ENCODE measurements around the gene IRX4.

IRX4 gene

DNA sequence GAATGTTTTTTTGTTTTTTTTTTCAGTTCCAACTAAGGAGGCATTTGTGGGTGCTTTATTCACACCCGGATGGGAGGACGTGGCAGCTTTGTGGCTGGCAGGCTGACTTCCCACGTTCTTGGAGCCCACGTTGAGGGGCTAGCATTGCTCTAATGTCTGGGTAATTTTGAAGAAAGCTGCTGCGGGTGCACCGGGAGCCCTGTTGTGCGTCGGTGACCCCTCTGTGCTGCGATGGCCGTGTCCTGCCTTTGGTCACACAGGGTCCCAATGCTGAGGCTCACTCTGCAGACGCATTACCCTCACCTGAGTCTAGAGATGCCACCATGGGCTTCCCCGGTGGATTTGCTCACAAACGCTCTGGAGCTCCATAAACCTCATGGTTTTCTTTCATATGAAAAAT, 47.3 kb downstream of the IRX4 start:
- DNase-seq, result no peak

DNA sequence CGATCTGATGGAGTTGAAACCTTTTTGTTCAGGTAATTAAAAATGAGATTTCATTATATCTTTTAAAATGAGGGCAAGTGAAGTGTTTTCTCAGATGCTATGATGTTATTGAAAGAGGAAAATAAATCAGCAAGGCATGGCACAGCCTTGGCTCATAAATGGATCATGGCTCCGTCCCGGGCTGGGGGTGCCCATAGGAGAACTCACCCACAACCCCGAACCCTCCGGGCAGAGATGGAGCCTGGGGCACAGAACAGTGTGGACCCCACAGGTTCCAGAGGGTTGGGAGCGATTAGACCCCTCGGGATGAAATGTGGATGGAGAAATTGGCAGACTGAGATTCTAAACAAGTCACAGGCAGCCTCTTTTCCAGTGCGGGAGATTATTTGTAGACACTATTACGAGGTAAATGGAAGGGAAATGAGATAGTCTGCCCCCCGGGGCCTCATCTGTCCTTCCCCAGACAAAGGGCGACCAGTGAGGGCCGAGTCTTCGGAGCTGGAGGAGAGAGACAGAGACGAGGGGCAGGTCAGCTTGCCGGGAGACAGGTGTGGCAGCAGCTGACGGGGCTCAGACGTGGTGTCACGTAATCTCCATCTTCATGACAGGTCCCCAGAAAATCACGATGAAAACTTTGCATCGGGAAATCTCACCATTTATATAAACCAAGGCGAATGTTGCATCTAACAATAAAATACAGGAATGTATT, 47.9 kb downstream of the IRX4 start:
- DNase-seq, result no peak

DNA sequence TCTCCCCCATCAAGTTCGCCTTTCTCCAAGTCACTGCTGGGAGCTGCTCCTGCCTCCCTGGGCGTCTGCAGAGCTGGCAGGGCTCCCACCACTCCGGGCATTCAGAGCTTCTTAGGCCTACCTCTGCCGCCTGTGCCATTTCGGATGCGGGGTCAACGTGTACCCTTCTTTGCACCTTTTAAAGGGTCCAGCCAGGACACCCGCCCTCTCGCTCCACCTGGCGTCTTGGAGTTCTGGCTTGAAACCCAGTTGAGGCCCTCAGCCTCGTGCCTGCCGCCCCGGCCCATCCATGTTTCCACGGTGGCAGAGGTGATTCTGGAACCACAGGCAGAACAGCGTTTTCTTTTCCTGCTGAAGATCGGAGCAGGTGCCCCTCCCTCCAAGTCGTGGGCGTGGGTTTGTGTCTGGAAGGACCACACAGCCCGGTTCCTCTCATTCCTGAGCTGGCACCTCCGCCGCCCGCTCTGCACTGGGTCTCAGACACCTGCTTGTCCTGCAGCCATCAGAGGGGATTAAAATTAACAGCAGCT, 48.6 kb downstream of the IRX4 start:
- no peak for DNase-seq

DNA sequence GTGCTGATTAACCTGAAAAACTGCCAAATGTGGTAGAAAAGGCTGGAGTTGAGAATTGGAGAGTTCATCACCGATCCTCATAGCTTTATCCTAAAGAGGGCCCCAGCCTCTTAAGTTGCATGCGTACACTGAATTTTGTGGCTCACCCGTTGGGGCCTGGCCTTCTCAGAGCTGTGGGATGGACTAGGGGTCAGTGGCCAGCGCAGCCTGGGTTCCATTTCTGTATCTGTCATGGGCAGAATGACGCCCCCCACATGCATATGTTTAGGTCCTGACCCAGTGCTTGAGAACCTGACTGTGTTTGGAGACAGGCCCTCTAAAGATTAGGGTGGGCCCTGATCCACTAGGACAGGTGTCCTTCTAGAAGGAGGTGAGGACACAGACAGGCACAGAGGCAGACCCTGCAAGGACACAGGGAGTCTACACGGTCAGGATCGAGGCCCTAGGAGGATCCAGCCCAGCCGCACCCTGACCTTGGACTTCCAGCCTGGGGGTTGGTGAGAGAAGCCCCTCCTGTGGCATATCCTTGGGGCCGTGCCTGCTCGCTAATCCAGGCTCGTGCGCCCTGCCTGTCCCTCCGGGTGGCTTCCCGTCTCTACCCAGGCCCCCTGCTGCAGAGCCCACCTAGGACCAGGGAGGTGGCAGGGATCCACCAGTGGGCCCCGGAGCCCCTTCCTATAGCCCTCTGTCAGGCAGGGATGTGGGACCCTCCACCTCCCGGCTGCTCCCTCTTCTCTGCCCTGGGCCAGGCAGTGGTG, 49.3 kb downstream of the IRX4 start:
- no peak for DNase-seq

DNA sequence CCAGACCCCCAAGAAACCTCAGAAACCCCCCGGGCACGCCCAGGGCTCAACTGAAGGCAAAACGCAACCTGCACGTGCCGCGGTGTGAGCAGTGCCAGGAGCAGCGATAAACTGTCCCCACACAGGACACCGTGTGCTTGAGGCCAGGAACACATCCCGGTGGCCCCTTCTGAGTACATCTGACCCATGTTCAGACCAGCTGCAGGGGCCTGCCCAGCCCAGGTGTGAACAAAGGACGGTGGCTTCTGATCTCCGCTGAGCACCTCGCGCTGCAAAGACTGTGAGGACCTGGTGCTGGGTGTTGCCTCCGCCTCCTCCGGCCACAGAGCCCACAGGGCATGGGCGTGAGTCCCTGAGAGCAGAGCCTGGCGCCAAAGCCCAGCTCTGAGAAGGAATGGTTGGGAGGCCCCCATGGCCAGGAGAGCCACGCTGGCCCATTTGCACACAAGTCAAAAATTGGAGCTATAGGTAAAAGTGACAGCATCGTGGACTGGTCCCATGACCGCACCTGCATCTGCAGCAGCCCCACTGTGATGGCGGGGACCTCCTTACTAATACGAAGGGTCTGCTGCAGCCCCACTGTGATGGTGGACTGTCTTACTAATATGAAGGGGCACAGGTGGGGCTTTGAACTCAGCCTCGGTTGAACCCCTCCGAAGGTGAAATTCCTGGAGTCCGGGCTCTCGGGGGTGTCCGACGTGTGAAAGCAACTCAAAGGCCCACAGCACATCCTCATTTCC, 50.0 kb downstream of the IRX4 start:
- DNase-seq, result no peak

DNA sequence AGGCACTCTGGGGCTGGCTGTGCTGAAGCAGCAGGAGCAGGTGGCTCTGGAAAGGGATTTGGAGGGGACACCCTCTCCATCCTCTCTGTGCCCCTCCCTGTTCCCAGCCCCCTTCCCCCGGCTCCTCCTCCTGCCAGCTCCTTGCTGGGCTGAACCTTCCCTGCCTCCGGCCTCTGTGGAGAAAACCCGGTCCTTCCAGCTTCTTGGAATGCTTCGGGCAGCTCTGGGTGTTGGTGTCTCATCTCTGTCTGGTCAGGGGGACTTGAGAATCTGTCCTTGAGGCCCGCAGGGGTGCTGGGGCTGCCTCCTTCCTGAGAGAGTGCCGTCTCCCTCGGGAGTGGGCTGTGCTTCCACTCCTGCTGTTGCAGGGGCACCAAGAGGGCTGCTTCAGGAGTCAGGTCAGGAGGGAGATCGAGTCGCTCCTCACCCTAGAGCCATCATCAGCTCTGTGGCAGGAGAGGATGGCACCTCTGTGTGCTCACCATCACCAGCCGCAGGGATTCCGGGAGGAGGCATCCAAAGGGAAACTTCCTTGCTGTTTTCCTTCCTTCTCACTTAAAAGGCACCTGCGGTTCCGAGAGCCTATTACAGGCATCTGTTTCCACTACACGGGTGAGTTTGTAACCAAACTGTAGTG, 50.9 kb downstream of the IRX4 start:
- DNase-seq, result no peak

DNA sequence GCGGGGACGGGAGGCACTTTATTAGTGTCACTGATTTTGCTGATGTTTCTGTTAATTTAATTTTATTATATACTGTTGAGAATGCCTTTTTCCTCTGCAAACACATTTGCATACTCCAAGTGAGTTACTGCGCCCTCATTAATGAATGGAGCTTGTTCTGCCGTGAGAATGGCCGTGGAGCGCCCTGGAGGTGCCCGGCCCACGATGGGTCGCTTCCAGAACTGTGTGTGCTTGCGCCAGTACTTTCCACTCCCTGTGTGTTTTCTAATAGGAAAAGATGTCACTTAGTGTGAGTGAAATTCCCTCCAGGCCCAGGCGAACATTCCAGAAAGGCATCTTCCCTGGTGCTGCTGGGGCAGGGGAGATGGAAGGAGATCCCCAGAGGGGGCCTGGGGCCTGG, 51.5 kb downstream of the IRX4 start:
- DNase-seq, result no peak

DNA sequence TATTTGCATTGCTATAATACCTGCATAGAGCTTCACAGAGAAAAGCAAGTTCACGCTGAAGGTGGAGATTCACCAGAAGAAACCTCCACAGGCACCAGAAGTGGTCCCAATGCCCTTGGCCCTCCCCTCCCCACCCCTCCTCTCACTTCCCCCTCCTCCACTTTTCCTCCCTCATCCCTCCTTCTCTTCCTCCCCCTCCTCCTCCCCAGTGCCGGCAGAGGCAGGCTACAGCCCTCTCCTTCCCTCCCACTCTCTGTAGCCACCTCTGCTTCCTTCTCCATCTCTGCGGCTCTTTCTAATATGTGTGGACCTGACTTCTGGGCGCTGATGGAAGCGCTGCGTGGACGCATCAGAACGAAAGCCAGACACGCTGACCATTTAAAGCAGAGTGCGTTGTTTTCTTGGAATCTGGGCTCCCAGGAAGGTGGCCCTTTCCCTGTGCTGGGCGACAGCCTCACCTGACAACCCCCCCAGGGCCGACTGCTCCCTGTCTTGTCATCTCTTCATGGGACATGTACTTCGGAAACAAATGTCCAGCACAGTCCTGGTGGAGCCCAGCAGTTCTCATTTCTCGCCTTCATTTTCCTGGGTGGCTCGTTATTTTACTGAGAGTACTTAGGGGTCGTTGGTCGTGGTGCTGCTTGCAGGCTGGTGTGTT, 52.0 kb downstream of the IRX4 start:
- no peak for DNase-seq

DNA sequence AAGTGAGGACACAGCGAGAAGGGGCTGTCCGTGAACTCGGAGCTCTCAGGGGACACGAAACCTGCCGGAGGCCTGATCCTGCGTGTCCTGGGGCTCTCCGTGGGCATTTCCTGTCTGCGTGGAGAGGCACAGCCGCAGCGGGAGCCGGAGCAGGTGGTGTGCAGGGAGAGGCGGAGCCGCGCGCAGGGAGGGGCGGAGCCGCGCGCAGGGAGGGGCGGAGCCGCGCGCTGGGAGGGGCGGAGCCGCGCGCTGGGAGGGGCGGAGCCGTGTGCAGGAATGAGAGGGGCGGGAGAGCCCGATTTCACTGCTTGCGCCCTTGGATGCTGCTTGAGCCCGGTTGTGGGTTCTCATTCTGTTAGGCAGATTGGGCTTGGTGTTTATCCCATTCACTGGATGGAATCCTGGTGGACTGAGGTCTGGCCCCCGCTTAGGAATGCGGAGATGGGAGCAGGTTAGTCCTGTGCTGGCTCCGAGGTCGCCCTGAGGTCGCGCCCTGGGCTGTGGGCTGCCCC, 54.8 kb downstream of the IRX4 start:
- no peak for DNase-seq
